ENCODE measurements around the gene CATSPER4. TPM values are rescaled to one million over a fixed set of nuclear protein-coding genes. Genes with fewer than 3 reads are reported as not detected.

Gene CATSPER4
- total and polyA plus RNA-seq, 2 of the 13 experiments (the other 11 are each of a cell fraction or from before 2014, with no cell fraction given): not detected

DNA sequence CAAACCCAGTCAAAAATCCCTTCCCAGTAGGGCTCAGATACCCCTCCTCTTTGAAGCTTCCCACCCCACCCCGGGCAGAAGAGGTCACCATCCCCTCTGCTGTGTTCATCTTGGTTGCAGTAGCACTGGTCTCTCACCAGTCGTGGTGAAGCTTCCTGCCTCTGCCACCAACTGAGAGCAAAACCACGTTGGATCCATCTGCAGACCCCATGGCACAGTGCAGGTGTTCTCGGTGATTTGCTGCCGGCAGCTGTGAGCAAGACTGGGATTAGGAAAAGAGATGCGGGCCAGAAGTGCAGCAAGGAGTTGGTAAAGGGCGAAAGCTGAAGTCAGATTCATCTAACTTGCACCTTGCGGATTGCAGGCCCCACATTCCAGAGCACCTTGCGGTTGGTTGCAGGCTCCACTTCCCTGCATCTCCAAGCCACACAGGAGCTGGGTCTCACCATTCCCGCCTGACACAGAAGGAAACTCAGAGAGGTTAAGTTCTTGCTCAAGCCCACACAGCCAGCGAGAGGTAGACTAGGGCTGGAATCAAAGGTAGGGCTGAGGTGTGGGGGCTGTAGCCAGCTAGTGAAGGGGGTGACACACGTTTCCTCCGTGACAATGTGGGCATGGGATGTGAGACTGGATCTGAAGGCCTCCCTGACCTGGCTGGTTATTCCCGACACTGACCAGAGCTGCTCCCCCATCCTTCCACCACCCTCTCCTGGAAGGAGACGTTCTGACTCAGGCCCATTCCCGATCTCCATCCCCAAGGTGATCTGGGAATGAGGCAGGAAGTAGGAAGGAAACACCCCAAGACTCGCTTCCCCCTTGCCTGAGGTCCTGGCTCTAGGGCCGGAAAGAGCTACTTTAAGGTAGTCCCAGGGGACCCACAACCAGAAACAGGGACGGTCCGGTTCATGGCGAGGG lies 34.8 kb upstream of the CATSPER4 start:
- no peaks in the 10 kb centered on the region for H3K9me3 ChIP-seq (ENCODE audit: low read length)
- H3K4me1 ChIP-seq (ENCODE audit: insufficient read depth, low read length): peaks cover 10% of the 10 kb centered on the region
- no peaks in the 10 kb centered on the region for H3K79me2 ChIP-seq (ENCODE audit: insufficient read depth, low read length)
- H3K36me3 ChIP-seq (replicated peaks in 1 of 2; ENCODE audit: control insufficient read depth in 1 of 2, insufficient read depth in 2 of 2, low read length in 2 of 2): no peaks in the 10 kb centered on the region
- 26% methylated on average over 19 of the region's 21 CpGs for WGBS (ENCODE audit: low lambda C conversion rate)
- POLR2A ChIA-PET: interaction anchor here (0.6 kb wide), 1 partner anchor 79 kb away, joined by 3 read pairs; no protein-coding TSS in a partner anchor
- H3K27me3 ChIP-seq (ENCODE audit: control insufficient read depth in 1 of 2, insufficient read depth in 2 of 2, low read length in 2 of 2): peaks cover 10 to 51% of the 10 kb centered on the region in 2 experiments; a peak in 3 of 5 replicates
- no peak overlapping the region for H3K27ac ChIP-seq (ENCODE audit: extremely low read length, insufficient read depth, low read length)
- H4K20me1 ChIP-seq (ENCODE audit: insufficient read depth, low read length): no peaks in the 10 kb centered on the region
- intact Hi-C loops (cut with micrococcal nuclease; ENCODE audit: unreplicated experiment) (no loop called here), in situ Hi-C loops (cut with HindIII; ENCODE audit: extremely low pct_ligation_motif_present, low pct_unique_long_range_greater_than_20kb) (loop anchor here (10.0 kb wide), 1 partner anchor 51 kb away; no protein-coding TSS in a partner anchor)
- no peak for ATAC-seq
- CTCF ChIA-PET (ENCODE audit: low intra/inter-chr PET ratio, low total read pairs): no interaction called here
- no peak for TF ChIP-seq FLYWCH1 (CRISPR knock-in tag; IDR thresholded peaks at IDR 0.05)
- no peak for TF ChIP-seq ZNF256 (CRISPR knock-in tag; conservative IDR thresholded peaks at IDR 0.05)
- TF ChIP-seq ZNF768 (CRISPR knock-in tag; IDR thresholded peaks at IDR 0.05): peak; percentile 83
- DNase-seq (ENCODE audit: low spot score): no peak
- H2AFZ ChIP-seq (ENCODE audit: low read length): no peak overlapping the region
- H3K4me2 ChIP-seq (ENCODE audit: low read depth, low read length): no peak overlapping the region
- no peak overlapping the region for H3K9ac ChIP-seq (ENCODE audit: insufficient read depth, low read depth, low read length)
- no TSS peak for BruUV-seq (replicated peaks)
- no peak overlapping the region for H3K4me3 ChIP-seq (replicated peaks in 1 of 3; ENCODE audit: insufficient read depth in 1 of 3, low read depth in 2 of 3, low read length in 3 of 3)
- no peak for FAIRE-seq

DNA sequence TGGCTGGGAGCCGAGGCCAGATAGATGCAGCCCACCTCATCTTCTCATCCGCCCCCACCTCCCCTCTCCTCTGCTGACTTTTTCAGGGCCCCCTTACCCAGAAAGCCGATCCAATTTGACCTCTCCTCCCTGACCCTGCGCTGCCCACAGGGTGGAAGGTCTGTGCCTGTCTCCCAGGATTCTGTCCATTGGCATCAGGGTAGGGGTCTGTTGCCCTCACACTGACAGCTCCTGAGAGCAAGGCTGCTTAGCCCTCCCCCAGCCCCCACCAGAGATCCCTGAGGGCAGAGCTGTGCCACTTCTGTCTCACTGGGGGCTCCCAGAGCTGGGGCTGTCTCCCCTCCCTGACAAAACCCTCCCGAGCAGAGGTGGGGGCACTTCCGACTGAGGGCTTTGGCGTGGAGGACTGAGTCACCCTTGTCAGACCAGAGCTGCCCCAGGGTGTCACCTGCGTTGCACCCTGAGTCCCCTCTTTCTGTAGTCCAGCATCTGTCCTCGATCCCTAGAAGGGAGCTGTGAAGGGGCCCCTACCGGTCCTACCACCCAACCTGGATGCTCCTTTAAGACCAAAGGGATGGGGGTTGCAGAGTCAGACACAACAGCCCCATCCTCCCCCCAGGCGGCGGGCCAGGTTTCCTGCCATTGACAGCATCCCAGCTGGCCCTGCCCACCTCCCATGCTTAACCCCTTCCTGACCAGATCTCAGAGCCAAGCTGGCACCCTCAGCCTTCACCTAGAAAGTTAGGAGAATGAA lies 33.9 kb upstream of the CATSPER4 start:
- ATAC-seq (no peak), FAIRE-seq (no peak), DNase-seq (ENCODE audit: low spot score) (no peak)
- H3K9ac ChIP-seq (ENCODE audit: insufficient read depth, low read depth, low read length): no peak overlapping the region
- no peak for TF ChIP-seq PCBP2 (optimal IDR thresholded peaks at IDR 0.05; ENCODE audit: low read depth, low read length, poor library complexity, severe bottlenecking)
- no peak for TF ChIP-seq ZNF383 (CRISPR knock-in tag; IDR thresholded peaks at IDR 0.05; ENCODE audit: borderline replicate concordance)
- peak; percentile 88 for TF ChIP-seq ZNF652 (CRISPR knock-in tag; IDR thresholded peaks at IDR 0.05; ENCODE audit: borderline replicate concordance, low read depth)
- H3K36me3 ChIP-seq (replicated peaks in 1 of 2; ENCODE audit: control insufficient read depth in 1 of 2, insufficient read depth in 2 of 2, low read length in 2 of 2): no peaks in the 10 kb centered on the region
- H2AFZ ChIP-seq (ENCODE audit: low read length): no peak overlapping the region
- no TSS peak for BruUV-seq (replicated peaks)
- H3K27me3 ChIP-seq (ENCODE audit: control insufficient read depth in 1 of 2, insufficient read depth in 2 of 2, low read length in 2 of 2): peaks cover 14 to 55% of the 10 kb centered on the region in 2 experiments; a peak in 4 of 5 replicates
- intact Hi-C loops (cut with micrococcal nuclease; ENCODE audit: unreplicated experiment): no loop called here
- H4K20me1 ChIP-seq (ENCODE audit: insufficient read depth, low read length): no peaks in the 10 kb centered on the region
- ChIA-PET POLR2A (interaction anchor here (0.6 kb wide), 1 partner anchor 79 kb away, joined by 3 read pairs; no protein-coding TSS in a partner anchor), CTCF (ENCODE audit: low intra/inter-chr PET ratio, low total read pairs) (no interaction called here)
- H3K4me3 ChIP-seq (replicated peaks in 1 of 3; ENCODE audit: insufficient read depth in 1 of 3, low read depth in 2 of 3, low read length in 3 of 3): no peak overlapping the region
- in situ Hi-C loops (cut with HindIII; ENCODE audit: extremely low pct_ligation_motif_present, low pct_unique_long_range_greater_than_20kb): loop anchor here (10.0 kb wide), 1 partner anchor 52 kb away; no protein-coding TSS in a partner anchor
- WGBS (ENCODE audit: low lambda C conversion rate): 29% methylated on average over 6 of the region's 12 CpGs
- H3K79me2 ChIP-seq (ENCODE audit: insufficient read depth, low read length): no peaks in the 10 kb centered on the region
- no peak overlapping the region for H3K27ac ChIP-seq (ENCODE audit: extremely low read length, insufficient read depth, low read length)
- no peak overlapping the region for H3K4me2 ChIP-seq (ENCODE audit: low read depth, low read length)
- peaks cover 15% of the 10 kb centered on the region for H3K4me1 ChIP-seq (ENCODE audit: insufficient read depth, low read length)
- H3K9me3 ChIP-seq (ENCODE audit: low read length): no peaks in the 10 kb centered on the region
